ENCODE results near the gene ERCC6L.

The ERCC6L gene

DNA sequence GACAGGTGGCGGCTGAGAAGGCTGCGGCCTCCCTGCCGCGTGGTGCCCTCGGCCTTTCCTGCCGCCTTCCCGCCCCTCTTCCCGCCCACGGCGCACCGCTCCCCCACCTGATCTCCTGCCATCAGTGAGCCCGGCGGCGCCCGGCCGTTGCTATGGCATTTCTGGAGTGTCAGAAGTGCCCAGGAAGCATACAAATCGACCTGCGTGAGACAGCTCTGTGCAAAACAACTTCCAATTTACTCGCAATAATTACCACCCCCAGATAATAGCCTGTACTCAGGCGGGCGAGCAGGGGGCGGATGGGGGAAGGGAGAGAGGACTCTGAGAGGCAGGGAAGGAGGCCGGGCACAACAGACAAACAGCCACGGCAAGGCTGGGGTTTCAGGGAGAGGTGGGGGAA is 16.6 kb upstream of the ERCC6L start:
- Histone ChIP-seq H3K36me3 (ENCODE audit: control insufficient read depth, low read length) (no peaks in the 10 kb centered on the region), H3K4me2 (ENCODE audit: low read length) (no peak overlapping the region)
- TF ChIP-seq EZH2phosphoT487 (IDR thresholded peaks at IDR 0.05; ENCODE audit: borderline replicate concordance, low read length) = no peak
- TF ChIP-seq, protein P1, sequence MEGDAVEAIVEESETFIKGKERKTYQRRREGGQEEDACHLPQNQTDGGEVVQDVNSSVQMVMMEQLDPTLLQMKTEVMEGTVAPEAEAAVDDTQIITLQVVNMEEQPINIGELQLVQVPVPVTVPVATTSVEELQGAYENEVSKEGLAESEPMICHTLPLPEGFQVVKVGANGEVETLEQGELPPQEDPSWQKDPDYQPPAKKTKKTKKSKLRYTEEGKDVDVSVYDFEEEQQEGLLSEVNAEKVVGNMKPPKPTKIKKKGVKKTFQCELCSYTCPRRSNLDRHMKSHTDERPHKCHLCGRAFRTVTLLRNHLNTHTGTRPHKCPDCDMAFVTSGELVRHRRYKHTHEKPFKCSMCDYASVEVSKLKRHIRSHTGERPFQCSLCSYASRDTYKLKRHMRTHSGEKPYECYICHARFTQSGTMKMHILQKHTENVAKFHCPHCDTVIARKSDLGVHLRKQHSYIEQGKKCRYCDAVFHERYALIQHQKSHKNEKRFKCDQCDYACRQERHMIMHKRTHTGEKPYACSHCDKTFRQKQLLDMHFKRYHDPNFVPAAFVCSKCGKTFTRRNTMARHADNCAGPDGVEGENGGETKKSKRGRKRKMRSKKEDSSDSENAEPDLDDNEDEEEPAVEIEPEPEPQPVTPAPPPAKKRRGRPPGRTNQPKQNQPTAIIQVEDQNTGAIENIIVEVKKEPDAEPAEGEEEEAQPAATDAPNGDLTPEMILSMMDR (IDR thresholded peaks at IDR 0.05; ENCODE audit: low read depth, low read length, poor library complexity, severe bottlenecking) = no peak

DNA sequence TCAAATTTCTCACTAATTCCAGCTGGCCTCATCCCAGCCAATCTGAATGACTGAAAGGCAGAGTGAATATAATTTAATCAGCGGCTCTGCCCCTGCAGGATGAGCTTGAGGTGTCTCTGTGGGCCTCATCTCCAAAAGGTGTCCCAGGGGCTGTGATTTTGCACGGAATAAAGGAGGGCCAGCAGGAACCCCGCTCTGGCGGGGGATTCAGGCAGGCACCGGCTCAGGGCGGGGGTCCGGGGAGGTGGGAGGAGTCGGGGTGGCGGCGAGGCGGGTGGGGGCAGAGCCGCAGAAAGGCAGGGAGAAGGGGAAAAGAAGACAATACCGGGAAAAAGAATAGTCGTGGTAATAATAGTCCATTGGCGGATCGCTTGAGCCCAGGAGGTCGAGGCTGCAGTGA is 16.0 kb upstream of the ERCC6L start:
- TF ChIP-seq, protein P1 (IDR thresholded peaks at IDR 0.05; ENCODE audit: low read depth, low read length, poor library complexity, severe bottlenecking) = no peak
- no peak for TF ChIP-seq EZH2phosphoT487 (IDR thresholded peaks at IDR 0.05; ENCODE audit: borderline replicate concordance, low read length)
- Histone ChIP-seq H3F3A (ENCODE audit: control insufficient read depth, insufficient read depth) (no peaks in the 10 kb centered on the region), H3K27me3 (ENCODE audit: control insufficient read depth, low read length) (no peaks in the 10 kb centered on the region), H3K79me2 (ENCODE audit: control insufficient read depth, low read length) (no peaks in the 10 kb centered on the region), H3K27ac (ENCODE audit: low read depth, low read length) (no peak overlapping the region), H3K36me3 (ENCODE audit: control insufficient read depth, low read length) (no peaks in the 10 kb centered on the region), H4K20me1 (ENCODE audit: control insufficient read depth, insufficient read depth, low read depth, low read length) (no peaks in the 10 kb centered on the region), H3K9me2 (replicated peaks; ENCODE audit: control insufficient read depth, low read length) (no peaks in the 10 kb centered on the region), H3K4me2 (ENCODE audit: low read length) (no peak overlapping the region), H3K9me3 (ENCODE audit: control insufficient read depth, insufficient read depth, low read length) (no peaks in the 10 kb centered on the region), H3K4me3 (ENCODE audit: low read length) (no peak overlapping the region), H3K4me1 (ENCODE audit: control insufficient read depth, low read length) (no peaks in the 10 kb centered on the region)

More for the DNA sequence above, 16.6 kb upstream of the ERCC6L start:
- H3K27ac ChIP-seq (ENCODE audit: low read depth, low read length) = no peak overlapping the region
- H4K20me1 ChIP-seq (ENCODE audit: control insufficient read depth, insufficient read depth, low read depth, low read length) = no peaks in the 10 kb centered on the region
- no peaks in the 10 kb centered on the region for H3K27me3 ChIP-seq (ENCODE audit: control insufficient read depth, low read length)
- H3K79me2 ChIP-seq (ENCODE audit: control insufficient read depth, low read length) = no peaks in the 10 kb centered on the region
- H3F3A ChIP-seq (ENCODE audit: control insufficient read depth, insufficient read depth) = no peaks in the 10 kb centered on the region
- no peaks in the 10 kb centered on the region for H3K9me2 ChIP-seq (replicated peaks; ENCODE audit: control insufficient read depth, low read length)
- H3K4me1 ChIP-seq (ENCODE audit: control insufficient read depth, low read length) = no peaks in the 10 kb centered on the region
- H3K9me3 ChIP-seq (ENCODE audit: control insufficient read depth, insufficient read depth, low read length) = no peaks in the 10 kb centered on the region
- H3K4me3 ChIP-seq (ENCODE audit: low read length) = no peak overlapping the region

DNA sequence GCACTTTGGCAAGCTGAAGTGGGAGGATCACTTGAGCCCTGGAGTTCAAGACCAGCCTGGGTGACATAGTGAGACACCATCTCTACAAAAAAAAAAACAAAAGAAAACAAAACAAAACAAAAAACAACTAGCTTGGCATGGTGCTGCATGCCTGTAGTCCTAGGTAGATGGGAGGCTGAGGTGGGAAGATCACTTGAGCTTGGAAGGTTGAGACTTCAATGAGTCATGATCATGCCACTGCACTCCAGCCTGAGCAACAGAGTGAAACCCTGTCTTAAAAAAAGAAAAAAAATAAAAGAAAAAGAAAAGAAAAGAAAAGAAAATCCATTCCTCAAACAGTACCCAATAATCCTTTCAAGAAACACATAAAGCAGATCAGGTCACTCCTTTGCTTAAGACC is 14.9 kb upstream of the ERCC6L start:
- Histone ChIP-seq H3K9me3 (ENCODE audit: control insufficient read depth, insufficient read depth, low read length) (no peaks in the 10 kb centered on the region), H3K36me3 (ENCODE audit: control insufficient read depth, low read length) (no peaks in the 10 kb centered on the region), H4K20me1 (ENCODE audit: control insufficient read depth, insufficient read depth, low read depth, low read length) (no peaks in the 10 kb centered on the region), H3K4me2 (ENCODE audit: low read length) (no peak overlapping the region), H3K9me2 (replicated peaks; ENCODE audit: control insufficient read depth, low read length) (no peaks in the 10 kb centered on the region), H3K4me1 (ENCODE audit: control insufficient read depth, low read length) (no peaks in the 10 kb centered on the region), H3K79me2 (ENCODE audit: control insufficient read depth, low read length) (no peaks in the 10 kb centered on the region), H3K4me3 (ENCODE audit: low read length) (no peak overlapping the region), H3K27ac (ENCODE audit: low read depth, low read length) (no peak overlapping the region), H3K27me3 (ENCODE audit: control insufficient read depth, low read length) (no peaks in the 10 kb centered on the region), H3F3A (ENCODE audit: control insufficient read depth, insufficient read depth) (no peaks in the 10 kb centered on the region)
- no peak for TF ChIP-seq EZH2phosphoT487 (IDR thresholded peaks at IDR 0.05; ENCODE audit: borderline replicate concordance, low read length)
- TF ChIP-seq, protein P1 (IDR thresholded peaks at IDR 0.05; ENCODE audit: low read depth, low read length, poor library complexity, severe bottlenecking) = no peak

All from DOHH2 (cell line).